D341Med (cell line): ENCODE measurements around the gene ZFYVE1.
A peak's percentile ranks its signal among the peaks of the same experiment; 100 is the strongest.
"Not testable (repeated sequence)": the region's sequence is repeated elsewhere in the genome, so short reads cannot be mapped to it uniquely, and the experiment has no call there.

Experiments
- DNase-seq: peaks from one replicate; pipeline ENCODE4 v3.0.0; 2012; ENCODE audit warnings: low spot score

Gene ZFYVE1

DNA sequence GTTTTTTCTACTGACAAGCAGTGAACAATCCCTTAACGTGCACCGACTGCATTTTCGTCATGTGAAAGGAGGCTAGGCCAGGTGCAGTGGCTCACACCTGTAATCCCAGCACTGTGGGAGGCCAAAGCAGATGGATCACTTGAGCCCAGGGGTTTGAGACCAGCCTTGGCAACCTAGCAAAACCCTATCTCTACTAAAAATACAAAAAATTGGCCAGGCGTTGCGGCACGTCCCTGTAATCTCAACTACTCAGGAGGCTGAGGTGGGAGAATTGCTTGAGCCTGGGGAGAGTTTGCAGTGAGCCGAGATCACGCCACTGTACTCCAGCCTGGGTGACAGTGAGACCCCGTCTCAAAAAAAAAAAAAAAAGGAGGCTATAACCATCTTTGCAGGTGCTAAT, 22.3 kb downstream of the ZFYVE1 start:
- not testable (repeated sequence) for DNase-seq

DNA sequence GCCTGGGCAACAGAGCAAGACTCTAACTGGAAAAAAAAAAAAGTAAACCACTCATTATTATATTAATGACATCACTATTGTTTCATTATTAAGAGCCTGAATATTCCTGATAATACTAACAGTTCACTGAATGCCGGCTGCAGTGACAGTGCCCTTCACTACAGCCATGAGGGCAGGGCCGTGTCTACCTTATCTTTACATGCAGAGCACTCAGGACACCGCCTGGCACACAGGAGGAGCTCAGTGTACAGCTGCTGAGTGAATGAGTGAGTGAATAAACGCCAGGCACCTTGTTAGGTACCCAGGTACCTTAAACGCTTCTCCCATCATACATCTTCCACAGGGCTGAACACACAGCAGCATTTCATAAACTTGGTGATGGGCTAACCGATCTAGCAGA, 23.2 kb downstream of the ZFYVE1 start:
- DNase-seq = no peak

DNA sequence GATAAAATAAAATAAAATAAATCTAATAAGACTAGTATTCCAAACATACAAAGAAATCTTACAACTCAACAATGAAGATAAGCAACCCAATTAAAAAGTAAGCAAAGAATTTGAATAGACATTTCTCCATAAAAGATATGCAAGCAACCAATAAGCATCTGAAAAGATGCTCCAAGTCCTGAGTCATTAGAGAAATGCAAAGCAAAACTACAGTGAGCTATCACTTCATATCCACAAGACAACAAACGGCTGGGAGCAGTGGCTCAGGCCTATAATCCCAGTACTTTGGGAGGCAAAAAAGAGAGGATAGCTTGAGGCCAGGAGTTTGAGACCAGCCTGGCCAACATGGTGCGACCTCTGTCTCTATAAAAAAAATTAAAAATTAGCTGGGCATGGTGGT, 26.8 kb downstream of the ZFYVE1 start:
- no peak for DNase-seq

DNA sequence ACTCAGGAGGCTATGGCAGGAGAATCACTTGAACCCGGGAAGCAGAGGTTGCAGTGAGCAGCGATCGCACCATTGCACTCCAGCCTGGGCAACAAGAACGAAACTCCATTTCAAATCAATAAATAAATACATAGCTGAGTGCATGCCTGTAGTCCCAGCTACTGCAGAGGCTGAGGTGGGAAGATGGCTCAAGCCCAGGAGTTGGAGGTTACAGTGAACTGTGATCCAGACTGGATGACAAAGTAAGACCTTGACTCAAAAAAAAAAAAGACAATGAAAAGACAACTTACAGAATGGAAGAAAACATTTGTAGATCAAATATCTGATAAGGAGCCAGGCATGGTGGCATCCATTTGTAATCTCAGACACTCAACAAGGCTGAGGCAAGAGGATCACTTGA, 27.6 kb downstream of the ZFYVE1 start:
- no peak for DNase-seq

DNA sequence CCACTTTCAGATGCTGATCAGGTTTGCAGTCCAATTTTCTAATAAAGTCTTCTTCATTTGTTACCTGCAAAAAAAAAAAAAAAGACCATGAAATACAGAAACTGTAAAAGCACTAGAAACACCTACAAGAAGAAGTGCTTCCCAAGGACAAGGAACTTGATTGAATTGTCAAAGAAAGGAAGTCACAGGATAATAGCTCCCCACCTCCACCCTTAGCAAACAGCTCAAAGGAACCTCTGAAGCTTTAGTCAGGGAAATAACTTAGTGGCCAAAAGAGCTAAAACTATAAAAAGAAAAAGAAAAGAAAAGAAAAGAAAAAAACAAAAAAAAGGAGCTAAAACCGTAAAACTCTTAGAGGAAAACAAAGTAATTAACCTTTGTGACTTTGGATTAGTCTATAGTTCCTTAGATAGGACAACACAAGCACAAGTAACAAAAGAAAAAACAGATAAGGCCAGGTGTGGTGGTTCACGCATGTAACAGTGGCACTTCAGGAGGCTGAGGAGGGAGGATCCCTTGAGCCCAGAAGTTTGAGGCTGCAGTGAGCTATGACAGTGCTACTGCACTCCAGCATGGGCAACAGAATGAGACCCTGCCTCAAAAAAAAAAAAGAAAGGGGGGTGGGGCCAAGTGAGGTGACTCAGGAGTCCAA, 28.5 kb downstream of the ZFYVE1 start:
- no peak for DNase-seq

DNA sequence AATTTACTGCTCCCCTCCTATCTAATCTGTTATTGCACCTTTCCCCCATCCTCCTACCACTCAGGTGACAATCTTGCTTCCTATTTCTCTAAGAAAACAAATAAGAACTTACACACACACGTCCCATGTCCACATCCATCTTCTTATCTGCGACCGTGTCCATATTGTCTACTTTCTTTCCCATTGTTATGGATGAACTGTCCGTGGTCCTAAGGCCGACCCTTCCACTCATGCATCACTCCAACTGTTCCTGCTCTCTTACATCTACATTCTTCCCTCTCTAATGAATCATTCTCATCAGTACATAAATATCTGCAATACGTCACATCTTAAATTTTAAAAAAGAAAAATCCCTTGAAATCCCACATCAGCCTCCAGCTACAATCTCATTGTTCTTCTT, 30.0 kb downstream of the ZFYVE1 start:
- DNase-seq = no peak

DNA sequence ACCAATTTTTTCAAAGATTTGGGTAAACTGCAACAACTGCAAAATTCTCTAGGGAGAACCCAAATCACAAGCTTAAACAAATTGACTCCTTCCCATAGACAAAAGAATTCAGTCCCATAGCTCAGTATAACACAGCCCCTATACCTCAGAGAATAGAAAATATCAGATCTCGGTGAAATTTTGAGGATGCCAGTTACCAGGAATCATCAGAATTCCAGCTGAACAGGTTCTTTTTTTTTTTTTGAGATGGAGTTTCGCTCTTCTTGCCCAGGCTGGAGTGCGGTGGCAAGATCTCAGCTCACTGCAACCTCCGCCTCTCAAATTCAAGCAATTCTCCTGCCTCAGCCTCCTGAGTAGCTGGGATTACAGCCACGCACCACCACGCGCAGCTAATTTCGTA, 36.7 kb downstream of the ZFYVE1 start:
- DNase-seq = no peak

DNA sequence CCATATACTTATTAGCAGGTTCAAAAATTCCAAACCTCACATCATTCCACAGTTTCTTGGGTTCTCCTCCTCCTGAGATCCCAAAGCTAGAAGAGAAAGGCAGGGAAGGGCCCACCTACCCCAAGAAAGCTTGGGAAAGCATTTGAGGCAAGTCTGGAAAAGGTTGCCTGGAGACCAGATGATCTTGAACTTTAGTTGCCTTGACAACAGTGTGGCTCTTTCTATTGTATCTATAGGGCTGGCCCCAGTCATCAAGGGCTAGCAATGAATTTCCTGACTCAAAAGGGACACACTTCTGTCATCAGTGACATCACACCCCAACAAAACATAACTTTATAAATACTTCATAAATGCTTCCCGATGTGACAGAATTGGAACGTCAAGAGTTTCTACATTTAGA, 40.0 kb downstream of the ZFYVE1 start:
- DNase-seq = no peak

DNA sequence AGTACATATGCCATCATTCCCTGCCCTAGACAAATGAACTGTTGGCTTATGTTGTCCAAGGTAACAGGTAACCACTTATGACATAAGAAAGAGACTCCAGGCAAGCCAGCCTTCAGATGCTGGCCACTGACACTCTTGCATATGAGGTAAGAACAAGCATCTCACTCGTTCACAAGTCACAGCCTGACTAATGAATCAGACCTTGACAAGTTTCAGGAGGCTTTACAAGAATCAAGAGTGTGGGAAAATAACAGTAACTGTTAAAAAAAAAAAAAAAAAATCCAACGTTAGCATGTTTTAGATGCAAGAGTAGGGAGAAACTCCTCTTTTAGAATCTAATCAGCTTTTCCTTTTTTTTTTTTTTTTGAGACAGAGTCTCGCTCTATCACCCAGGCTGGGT, 40.7 kb downstream of the ZFYVE1 start:
- DNase-seq = no peak

DNA sequence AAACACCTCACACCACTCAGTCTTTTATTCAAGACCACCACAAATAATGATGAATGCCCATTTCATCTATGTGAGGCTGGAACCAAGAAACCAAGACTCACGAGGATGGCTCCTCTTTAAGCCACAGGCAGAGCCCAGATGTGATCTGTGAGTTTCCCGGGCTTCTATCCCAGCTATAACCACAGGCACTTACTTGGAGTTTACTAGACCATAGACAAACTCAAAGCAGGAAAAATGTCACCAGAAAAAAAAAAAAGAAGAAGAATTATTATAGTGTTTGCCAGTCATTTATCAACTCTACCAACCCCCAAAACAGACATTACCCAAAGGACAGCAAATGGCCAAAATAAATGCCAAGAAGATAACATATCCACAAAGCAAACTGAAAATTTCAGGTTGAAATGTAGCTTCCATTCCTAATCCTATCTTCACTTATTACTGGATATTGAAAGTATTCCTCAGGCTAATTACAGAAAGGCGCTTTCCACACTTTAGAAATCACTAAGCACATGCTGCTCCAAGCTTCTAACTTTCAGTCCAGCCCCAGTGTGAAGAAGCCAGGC, 44.7 kb downstream of the ZFYVE1 start:
- DNase-seq = no peak

DNA sequence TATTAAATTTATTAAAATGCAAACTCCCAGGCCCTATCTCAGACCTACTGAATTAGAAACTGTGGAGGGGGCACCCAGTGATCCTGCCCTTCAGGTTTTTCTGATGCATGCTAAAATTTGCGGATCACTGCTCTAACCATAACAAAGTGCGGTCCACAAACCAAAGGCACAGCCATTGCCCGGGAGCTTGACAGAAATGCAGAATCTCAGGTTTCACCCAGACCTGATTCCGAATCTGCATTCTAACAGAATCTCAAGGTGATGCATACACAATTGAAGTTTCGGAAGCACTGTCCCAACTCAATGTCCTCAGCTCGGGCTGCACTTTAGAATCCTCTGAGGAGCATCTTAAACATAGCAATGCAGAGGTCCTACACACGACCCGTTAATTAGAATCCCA, 46.0 kb downstream of the ZFYVE1 start:
- no peak for DNase-seq

DNA sequence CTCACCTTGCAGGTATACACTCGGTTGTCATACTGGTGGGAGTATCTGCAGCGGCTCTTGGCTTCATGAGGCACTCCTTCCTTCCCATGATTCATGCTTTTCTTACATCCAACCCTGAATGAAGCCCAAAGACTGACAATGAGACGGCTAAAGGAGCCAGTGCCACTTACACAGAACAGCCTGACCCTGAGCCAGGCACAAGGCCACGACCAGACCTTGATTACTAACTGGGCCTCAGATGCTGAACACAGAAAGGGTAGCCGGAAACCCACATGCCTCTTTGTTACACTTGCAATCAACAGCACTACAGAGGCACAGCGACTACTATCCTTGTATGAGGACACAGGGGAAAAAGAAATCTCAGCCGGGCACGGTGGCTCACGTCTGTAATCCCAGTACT, 48.0 kb downstream of the ZFYVE1 start:
- DNase-seq = no peak

DNA sequence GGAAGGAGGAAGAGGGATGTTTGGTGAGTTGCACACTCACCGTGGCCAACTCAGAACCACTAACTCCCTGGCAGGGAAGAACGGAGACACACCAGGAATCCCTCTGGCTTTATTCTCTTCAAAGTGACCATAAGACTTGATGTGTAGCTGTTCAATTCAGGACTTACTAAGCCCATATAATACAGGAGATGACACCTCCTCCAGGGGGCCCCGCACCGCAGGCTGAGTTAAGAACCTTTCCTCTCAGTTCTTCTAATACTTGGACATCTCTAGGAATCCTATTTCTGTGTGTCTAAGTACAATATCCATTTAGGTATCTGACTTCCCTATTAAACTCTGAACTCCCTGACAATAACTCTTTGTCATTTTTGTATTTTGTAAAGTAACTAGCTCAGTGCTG, 51.1 kb downstream of the ZFYVE1 start:
- DNase-seq = no peak

DNA sequence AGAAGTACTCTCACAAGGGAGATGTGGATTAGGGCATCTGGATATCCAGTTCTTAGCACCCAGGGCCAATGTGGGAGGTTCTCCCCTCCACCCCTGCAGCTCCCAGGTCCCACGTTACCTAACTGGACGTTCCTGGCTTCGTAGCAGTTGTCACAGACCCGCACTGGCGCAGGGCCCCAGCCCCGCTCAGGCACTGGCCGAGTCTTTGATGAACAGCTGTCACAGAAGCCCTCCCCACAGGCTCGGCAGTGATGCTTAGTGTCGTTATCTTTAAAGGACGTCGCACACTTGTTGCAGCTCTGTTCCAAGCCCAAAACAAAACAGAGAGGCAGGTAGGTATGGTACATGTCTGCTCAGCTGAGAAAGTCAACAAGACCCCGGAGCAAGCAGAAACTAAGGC, 52.2 kb downstream of the ZFYVE1 start:
- DNase-seq = no peak

DNA sequence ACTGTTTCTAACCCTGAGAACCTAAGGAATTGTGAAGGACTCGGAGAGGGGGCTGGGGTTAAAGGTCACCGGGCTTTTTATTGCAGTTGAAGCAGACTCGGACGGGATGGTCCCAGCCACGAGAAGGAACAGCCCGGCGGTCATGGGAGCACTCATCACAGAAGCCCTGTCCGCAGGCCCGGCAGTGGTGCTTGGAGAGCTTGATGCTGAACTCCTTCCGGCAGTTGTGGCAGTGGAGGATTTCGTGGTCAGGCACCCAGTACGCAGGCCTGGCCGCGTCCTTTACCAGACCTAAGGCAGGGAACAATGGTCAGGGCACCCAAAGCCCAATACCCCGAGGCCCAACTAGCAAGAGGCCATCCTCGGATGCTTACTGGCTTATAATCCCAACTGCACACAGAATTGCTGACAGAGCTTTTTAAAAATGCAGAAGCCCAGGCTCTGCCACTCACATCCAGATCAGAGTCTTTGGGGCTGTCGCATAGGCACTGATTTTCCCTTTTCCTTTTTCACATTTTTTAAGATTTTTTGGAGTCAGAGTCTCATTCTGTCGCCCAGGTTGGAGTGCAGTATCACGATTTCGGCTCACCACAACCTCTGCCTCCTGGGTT, 56.0 kb downstream of the ZFYVE1 start:
- no peak for DNase-seq

DNA sequence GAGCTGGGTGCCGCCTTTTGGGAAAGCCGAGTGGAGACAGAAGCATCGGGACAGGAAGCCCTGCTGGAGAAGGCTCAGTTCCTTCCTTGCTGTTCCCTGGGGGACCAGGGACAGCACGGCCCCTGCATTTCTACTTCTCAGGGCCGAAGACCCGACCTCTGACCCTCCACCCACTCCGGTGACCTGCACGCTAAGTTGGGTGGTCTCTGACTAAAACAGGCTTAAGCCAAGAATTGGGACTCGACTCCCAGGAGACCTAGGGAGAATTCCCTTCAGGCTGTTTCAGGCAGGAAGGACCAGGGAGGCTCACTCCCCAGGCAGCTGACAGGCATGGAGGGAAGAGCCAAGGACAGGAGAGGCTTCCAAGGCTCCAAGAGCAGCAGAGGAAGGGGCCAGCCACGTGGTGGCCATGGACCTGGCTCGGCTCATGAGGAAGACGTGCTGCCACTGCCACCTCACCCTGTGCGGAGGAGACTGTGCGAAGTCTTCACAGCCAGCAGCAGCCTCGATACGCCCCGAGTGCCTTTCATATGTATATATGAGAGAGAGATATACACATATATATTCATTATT, 56.8 kb downstream of the ZFYVE1 start:
- DNase-seq = peak; percentile 57

DNA sequence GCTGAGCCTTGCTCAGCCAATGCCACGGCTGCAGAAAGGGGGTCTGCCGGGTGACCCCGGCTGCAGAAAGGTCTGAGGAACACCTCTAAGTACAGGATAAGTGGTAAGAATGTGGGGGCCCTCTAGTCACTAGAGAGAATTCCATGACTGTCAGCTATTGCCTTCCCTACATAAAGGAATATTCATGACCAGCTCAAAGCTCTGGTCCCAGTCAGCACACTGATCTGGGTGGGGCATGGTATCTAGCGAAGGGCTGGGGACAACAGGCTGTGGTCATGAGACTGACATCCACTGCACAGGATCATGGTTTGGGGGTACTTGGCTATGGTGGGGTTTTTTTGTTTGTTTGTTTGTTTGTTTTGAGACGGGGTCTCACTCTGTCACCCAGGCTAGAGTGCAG, 58.6 kb downstream of the ZFYVE1 start:
- DNase-seq = no peak

DNA sequence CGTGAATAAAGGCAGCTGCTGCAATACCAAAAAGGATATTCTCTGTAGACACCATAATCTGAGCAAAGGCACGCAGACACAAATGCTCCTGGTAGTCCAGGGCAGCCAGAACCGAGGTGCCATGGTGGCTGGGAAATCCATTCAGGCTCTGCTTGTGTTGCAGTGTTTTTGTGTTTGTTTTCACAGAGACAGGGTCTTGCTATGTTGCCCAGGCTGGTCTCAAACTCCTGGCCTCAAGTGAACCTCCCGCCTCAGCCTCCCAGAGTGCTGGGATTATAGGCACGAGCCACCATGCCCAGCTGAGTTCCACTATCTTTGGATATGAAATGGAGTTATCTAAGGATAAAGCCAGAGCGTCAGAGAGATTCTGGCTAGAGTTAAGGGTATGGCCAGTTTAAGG, 60.9 kb downstream of the ZFYVE1 start:
- no peak for DNase-seq

DNA sequence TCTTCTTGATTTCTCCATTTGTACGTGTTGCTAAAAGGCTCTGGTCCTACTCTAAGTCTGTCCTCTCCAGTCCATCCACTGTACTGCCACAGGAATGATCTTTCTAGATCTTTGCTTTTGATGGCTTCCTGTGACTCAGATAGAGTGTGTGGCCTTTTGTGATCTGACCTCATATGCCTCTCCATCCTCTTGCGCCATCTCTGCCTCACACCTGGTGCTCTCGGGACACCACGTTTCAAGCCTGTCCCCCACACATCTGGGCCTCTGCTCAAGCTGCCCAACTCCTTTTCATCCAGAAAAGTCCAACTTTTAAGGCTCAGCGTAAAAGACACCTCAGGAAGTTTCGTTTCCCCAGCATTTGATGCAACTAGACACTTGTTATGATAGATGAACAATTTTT, 61.7 kb downstream of the ZFYVE1 start:
- no peak for DNase-seq

DNA sequence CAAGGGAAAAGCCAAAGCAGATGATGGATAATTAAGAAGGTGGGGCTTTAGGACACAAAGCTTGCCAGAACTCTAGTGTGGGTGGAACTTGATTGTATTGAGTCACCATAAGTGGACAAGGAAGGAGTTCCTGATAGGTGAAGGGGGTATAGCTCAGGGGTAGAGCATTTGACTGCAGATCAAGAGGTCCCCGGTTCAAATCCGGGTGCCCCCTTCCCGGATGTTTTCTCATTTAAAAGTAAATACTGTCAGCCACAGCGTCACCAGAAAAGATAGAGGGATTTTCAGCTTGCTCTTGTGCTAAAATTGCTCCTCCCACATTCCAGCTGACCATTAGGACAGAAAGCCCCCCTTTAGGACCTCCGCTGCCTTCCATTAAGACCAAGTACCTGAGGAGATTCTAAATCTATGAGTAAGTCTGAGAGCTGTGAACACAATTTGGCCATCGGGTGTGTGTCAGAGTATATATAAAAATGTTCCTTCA, 64.0 kb downstream of the ZFYVE1 start:
- no peak for DNase-seq

DNA sequence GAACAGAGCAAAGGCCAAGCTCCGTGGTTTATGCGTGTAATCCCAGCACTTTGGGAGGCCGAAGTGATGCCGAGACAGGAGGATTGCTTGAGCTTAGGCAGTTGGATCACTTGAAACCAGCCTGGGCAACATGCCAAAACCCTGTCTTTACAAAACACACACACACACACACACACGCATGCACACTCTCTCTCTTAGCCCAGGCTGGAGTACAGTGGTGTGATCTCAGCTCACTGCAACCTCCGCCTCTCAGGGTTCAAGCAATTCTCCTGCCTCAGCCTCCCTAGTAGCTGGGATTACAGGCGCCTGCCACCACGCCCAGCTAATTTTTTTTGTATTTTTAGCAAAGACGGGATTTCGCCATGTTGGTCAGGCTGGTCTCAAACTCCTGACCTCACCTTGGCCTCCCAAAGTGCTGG, 64.6 kb downstream of the ZFYVE1 start:
- not testable (repeated sequence) for DNase-seq

DNA sequence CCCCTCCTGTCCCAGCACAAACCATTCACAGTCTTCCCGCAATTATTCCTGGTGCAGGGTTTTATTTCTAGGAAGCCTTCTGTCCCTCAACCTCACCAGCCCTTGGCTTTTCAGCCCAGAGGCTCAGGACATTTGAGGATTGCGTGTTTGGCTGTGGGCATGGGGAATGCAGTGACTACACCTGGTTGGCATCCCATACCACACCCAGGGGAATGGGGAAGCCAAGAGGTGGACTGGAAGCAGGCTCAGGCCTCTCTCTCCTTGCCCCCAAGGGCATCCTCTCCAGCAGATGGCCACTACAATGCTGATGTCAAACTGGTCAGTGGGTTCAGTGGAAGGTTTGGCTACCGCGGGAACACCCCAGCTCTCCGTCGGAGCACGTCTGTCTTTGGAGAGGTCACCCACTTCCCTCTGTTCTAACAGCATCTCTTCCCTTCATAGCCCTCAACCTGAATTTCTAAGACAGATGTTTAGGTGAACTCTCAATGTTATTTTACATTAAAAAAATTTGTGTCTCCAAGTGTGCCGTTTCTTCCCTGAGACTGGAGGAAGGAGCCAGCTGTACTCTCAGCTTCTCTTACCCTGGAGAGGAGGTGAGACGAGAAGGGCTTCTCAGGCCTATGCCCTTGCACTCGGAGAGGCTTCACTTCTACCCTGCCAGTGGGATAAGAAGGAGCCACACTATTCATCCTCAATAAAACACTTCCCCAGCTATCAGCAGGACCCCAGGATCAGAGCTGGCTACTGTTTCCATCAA, 65.1 kb downstream of the ZFYVE1 start:
- no peak for DNase-seq

DNA sequence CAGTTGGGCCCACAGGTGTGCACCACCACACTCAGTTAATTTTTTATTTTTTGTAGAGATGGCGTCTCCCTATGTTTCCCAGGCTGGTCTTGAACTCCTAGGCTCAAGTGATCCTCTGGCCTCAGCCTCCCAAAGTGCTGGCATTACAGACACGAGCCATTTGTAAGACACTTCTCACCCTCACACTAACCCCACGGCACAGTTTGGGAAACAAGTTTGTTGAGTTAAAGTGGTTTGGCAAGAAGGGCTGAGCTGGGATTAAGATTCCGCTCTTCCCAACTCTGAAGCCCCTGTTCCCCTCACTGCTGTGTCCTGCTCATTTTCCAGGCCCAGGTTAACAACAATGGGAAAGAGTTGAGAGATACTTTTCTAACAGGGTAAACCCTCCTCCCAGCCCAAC, 65.9 kb downstream of the ZFYVE1 start:
- DNase-seq = not testable (repeated sequence)
